ENCODE data around the gene HYLS1.

- TF ChIP-seq CTCF (IDR thresholded peaks at IDR 0.05) (no peak), POLR2A (IDR thresholded peaks at IDR 0.05) (no peak), EP300 (IDR thresholded peaks at IDR 0.05) (no peak)
Observed at GRCh38 chr11:125922156-125922555, 34.7 kb downstream of the HYLS1 start.

Data from sigmoid colon (tissue), 4 donors.